ENCODE measurements around the gene LYPD6B.

Gene LYPD6B

GRCh38 chr2:149031396-149031795 lies 7.1 kb upstream of the LYPD6B start:
- Histone ChIP-seq H3K4me2 (ENCODE audit: low read length) (no peak overlapping the region), H3K9me3 (ENCODE audit: low read length) (no peaks in the 10 kb centered on the region), H2AFZ (ENCODE audit: low read length) (no peak overlapping the region), H3K27me3 (ENCODE audit: insufficient read depth, low read length) (no peaks in the 10 kb centered on the region), H3K4me1 (ENCODE audit: insufficient read depth, low read length, severe bottlenecking) (peaks cover 37% of the 10 kb centered on the region), H3K36me3 (ENCODE audit: insufficient read depth, low read length) (no peaks in the 10 kb centered on the region), H3F3A (ENCODE audit: insufficient read depth, low read length) (no peaks in the 10 kb centered on the region), H3K9ac (ENCODE audit: low read length) (no peak overlapping the region), H3K27ac (ENCODE audit: low read depth, low read length, poor library complexity, severe bottlenecking) (no peak overlapping the region), H3K9me2 (ENCODE audit: low read depth, low read length) (no peaks in the 10 kb centered on the region), H3K4me3 (ENCODE audit: low read depth, low read length, poor library complexity, severe bottlenecking) (no peak overlapping the region), H4K20me1 (ENCODE audit: insufficient read depth, low read length) (no peaks in the 10 kb centered on the region), H3K79me2 (ENCODE audit: insufficient read depth, low read length) (no peaks in the 10 kb centered on the region)
- TF ChIP-seq, protein P1, sequence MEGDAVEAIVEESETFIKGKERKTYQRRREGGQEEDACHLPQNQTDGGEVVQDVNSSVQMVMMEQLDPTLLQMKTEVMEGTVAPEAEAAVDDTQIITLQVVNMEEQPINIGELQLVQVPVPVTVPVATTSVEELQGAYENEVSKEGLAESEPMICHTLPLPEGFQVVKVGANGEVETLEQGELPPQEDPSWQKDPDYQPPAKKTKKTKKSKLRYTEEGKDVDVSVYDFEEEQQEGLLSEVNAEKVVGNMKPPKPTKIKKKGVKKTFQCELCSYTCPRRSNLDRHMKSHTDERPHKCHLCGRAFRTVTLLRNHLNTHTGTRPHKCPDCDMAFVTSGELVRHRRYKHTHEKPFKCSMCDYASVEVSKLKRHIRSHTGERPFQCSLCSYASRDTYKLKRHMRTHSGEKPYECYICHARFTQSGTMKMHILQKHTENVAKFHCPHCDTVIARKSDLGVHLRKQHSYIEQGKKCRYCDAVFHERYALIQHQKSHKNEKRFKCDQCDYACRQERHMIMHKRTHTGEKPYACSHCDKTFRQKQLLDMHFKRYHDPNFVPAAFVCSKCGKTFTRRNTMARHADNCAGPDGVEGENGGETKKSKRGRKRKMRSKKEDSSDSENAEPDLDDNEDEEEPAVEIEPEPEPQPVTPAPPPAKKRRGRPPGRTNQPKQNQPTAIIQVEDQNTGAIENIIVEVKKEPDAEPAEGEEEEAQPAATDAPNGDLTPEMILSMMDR (IDR thresholded peaks at IDR 0.05; ENCODE audit: low read length) = no peak
- TF ChIP-seq EZH2 (IDR thresholded peaks at IDR 0.05; ENCODE audit: borderline replicate concordance, low read length) = no peak

- Histone ChIP-seq H3K79me2 (ENCODE audit: insufficient read depth, low read length) (no peaks in the 10 kb centered on the region), H2AFZ (ENCODE audit: low read length) (no peak overlapping the region), H3K9me2 (ENCODE audit: low read depth, low read length) (no peaks in the 10 kb centered on the region), H3K36me3 (ENCODE audit: insufficient read depth, low read length) (no peaks in the 10 kb centered on the region), H3K27me3 (ENCODE audit: insufficient read depth, low read length) (no peaks in the 10 kb centered on the region), H3K4me2 (ENCODE audit: low read length) (no peak overlapping the region), H4K20me1 (ENCODE audit: insufficient read depth, low read length) (no peaks in the 10 kb centered on the region), H3K9me3 (ENCODE audit: low read length) (no peaks in the 10 kb centered on the region), H3K4me1 (ENCODE audit: insufficient read depth, low read length, severe bottlenecking) (peaks cover 46% of the 10 kb centered on the region), H3K9ac (ENCODE audit: low read length) (no peak overlapping the region), H3K27ac (ENCODE audit: low read depth, low read length, poor library complexity, severe bottlenecking) (no peak overlapping the region), H3F3A (ENCODE audit: insufficient read depth, low read length) (no peaks in the 10 kb centered on the region), H3K4me3 (ENCODE audit: low read depth, low read length, poor library complexity, severe bottlenecking) (no peak overlapping the region)
- TF ChIP-seq, protein P1 (IDR thresholded peaks at IDR 0.05; ENCODE audit: low read length) = no peak
These were observed 4.8 kb upstream of the LYPD6B start for GRCh38 chr2:149033716-149034115.

DNA sequence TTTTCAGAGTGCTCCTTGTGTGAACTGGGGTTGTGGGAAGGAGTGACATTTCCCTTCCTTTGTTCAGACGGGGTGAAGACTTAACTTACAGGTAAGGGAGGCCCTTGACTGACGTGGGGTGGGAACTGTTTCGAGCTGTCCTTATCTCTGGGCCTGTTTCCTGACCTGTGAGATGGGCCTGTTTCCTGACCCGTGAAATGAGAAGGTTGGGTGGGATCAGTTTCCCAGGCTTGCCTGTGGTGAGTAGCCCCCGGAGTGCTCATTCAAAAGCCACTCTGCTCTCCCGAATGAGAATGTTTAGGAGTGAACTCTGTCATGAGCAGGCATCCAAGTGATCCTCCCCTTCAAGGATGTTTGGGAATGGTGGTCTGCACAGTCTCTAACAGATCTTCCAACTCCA lies 4.1 kb upstream of the LYPD6B start:
- Histone ChIP-seq H3K9me2 (ENCODE audit: low read depth, low read length) (no peaks in the 10 kb centered on the region), H2AFZ (ENCODE audit: low read length) (no peak overlapping the region), H3K36me3 (ENCODE audit: insufficient read depth, low read length) (no peaks in the 10 kb centered on the region), H3K9me3 (ENCODE audit: low read length) (no peaks in the 10 kb centered on the region), H3K79me2 (ENCODE audit: insufficient read depth, low read length) (no peaks in the 10 kb centered on the region), H3K9ac (ENCODE audit: low read length) (no peak overlapping the region), H3F3A (ENCODE audit: insufficient read depth, low read length) (no peaks in the 10 kb centered on the region), H3K4me1 (ENCODE audit: insufficient read depth, low read length, severe bottlenecking) (peaks cover 52% of the 10 kb centered on the region), H3K4me3 (ENCODE audit: low read depth, low read length, poor library complexity, severe bottlenecking) (no peak overlapping the region), H3K27ac (ENCODE audit: low read depth, low read length, poor library complexity, severe bottlenecking) (peak overlapping the region; percentile 30), H3K27me3 (ENCODE audit: insufficient read depth, low read length) (no peaks in the 10 kb centered on the region), H3K4me2 (ENCODE audit: low read length) (no peak overlapping the region), H4K20me1 (ENCODE audit: insufficient read depth, low read length) (no peaks in the 10 kb centered on the region)
- TF ChIP-seq, protein P1 (IDR thresholded peaks at IDR 0.05; ENCODE audit: low read length) = no peak
- no peak for TF ChIP-seq EZH2 (IDR thresholded peaks at IDR 0.05; ENCODE audit: borderline replicate concordance, low read length)

Data from OCI-LY1 (cell line).